Measurements from ENCODE around the gene FFAR1. TPM values are rescaled to one million over a fixed set of nuclear protein-coding genes. Genes with fewer than 3 reads are reported as not detected.
"Not testable (repeated sequence)": the region's sequence is repeated elsewhere in the genome, so short reads cannot be mapped to it uniquely, and the experiment has no call there.

Gene FFAR1
- total RNA-seq, 1 donor from 2014 or later, result not detected

DNA sequence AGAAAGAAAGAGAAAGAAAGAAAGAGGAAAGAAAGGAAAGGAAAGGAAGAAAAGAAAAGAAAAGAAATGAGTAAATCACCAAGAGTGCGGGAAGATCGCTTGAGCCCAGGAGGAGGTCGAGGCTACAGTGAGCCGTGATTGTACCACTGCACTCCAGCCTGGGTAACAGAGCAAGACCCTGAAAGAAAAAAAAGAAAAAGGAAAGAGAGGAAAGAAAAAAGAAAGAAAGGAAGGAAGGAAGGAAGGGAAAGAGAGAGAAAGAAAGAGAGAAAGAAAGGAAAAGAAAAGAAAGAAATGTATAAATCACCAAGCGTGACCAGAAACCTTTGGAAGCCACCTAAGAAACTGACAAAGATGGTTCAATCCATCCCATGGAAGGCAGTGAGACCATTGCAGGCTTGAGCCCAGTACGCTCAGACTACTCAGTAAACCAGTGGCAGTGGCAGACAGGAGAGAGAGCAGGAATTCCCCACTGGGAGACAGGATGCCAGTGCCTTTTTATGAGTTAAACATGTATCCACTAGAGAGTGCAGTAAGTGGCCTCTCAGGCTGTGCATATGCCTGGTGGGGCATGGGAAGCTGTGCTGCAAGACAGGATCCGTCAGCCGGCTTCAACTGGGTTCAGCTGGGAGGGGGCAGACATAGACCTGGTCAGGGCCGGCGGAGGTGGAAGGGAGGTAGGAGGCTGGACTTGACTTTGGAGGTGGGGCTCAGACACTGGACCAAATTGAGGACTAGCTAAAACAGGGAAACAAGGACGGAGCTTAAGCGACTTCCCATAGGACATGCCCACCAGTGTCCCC, 28.0 kb downstream of the FFAR1 start:
- intact Hi-C loops (cut with micrococcal nuclease), result no loop called here
- no peak for ATAC-seq

DNA sequence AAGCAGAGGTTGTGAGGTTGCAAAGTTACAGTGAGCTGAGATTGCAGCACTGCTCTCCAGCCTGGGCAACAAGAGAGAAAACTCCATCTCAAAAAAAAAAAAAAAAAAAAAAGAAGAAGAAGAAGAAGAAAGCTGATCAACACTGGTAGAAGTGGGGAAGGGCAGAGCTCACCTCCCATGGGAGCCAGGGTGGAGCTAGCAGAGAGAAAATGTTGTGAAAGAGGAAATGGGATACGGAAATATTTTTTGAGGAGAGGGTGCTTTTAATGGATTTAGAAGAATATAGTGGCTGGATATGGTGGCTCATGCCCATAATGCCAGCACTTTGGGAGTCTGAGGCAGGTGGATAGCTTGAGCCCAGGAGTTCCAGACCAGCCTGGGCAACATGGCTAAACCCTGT, 30.0 kb downstream of the FFAR1 start:
- intact Hi-C loops (cut with micrococcal nuclease), result no loop called here
- peak; percentile 36 for ATAC-seq
- DNase-seq, result peak; percentile 46

More for the DNA sequence above, 28.0 kb downstream of the FFAR1 start:
- no peak for DNase-seq

DNA sequence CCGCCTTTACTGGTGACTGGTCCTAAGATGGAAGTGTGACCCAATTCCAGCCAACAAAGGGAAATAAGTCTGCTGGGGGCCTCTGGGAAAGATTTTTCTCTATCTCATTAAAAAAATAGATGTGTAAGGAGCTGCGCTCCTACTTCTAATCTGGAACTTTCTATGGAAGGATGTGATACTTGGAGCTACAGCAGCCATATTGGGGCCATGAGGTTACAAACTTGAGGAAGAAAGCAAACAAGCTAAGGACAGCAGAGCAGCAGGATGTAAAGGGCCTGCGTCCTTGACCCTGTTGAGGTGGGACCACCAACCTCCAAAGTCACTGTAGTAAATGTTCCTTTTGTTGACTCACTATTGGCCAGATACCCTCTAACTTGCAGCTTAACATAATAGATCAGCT, 30.7 kb downstream of the FFAR1 start:
- DNase-seq (no peak), ATAC-seq (no peak)
- intact Hi-C loops (cut with micrococcal nuclease), result no loop called here

DNA sequence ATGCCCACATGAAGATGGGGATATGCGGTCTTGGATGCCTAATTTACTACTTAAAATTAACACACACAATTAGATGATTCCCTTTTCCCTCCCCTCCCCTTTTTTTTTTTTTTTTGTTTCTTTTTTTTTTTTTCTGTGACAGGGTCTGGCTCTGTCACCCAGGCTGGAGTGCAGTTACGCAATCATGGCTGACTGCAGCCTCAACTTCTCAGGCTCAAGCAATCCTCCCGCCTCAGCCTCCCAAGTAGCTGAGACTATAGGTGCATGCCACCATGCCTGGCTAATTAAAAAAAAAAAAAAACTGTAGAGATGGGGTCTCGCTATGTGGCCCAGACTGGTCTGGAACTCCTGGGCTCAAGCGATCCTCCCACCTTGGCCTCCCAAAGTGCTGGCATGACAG, 31.8 kb downstream of the FFAR1 start:
- ATAC-seq; intact Hi-C loops (cut with micrococcal nuclease); DNase-seq: not testable (repeated sequence)

DNA sequence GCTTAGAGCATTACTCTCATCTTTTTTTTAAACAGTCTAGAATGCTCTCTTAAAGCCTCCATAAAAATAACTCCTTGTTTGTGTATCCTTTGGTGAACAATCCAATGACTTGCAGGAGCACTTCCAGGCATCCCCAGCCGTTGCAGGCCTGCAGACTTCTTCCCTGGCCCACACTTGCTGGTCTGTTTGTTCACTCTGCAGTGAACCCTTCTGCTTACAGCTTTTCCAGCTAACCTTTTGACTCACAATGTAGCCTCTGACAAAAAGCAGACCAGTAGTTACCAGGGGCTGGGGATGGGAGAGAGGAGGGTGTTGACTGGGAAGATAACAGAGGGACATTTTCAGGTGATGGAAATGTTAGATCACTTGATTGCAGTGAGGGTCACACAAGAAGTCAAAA, 32.3 kb downstream of the FFAR1 start:
- ATAC-seq, result peak; percentile 53

DNA sequence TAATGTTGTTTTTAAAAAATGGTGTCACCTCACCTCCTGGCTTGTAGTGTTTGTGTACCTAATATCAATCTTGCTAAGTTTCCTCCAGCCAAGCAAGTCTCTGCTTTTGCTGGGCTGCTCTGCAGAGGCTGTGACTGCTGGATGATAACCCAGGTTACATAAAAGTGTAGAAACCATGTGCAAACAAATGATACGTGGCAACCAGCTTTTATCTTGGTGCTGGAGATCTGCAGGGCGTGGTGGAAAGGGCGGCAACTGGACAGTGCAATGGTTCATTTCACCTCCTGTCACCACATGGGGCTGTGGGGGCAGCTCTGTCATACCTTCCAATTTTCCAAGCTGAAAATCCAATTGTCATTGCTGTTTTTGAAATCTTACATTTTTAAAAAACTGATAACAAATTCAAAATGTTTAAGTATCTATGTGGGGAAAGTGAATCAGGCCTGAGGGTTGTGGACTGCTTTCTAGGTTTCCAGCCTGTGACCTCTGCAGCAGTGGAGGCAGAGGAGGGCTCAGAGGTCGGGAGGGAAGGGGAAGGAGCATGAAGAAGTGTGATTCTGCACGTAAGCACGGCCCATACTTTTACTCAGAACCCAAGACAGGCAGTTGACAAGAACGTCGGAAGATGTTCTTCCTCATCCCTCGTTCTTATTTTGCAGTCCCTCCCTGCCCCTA, 32.9 kb downstream of the FFAR1 start:
- intact Hi-C loops (cut with micrococcal nuclease), result no loop called here
- DNase-seq (no peak), ATAC-seq (peak; percentile 57)

More for the DNA sequence above, 32.3 kb downstream of the FFAR1 start:
- intact Hi-C loops (cut with micrococcal nuclease), result no loop called here
- no peak for DNase-seq

DNA sequence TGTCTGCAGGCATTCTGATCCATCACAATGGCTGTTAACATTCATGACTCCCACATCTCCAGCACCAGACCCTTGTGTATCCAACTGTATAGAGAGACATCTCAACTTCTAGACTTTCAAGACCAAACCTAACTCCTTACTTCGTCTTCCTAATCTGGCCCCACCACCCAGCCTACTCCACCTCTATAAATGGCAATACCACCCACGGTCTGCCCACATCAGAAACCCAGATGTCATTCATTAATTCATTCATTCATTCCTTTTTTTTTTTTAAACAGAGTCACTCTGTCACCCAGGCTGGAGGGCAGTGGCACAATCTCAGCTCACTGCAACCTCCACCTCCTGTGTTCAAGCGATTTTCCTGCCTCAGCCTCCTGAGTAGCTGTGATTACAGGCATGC, 33.6 kb downstream of the FFAR1 start:
- no peak for DNase-seq
- ATAC-seq, result no peak
- intact Hi-C loops (cut with micrococcal nuclease), result no loop called here

DNA sequence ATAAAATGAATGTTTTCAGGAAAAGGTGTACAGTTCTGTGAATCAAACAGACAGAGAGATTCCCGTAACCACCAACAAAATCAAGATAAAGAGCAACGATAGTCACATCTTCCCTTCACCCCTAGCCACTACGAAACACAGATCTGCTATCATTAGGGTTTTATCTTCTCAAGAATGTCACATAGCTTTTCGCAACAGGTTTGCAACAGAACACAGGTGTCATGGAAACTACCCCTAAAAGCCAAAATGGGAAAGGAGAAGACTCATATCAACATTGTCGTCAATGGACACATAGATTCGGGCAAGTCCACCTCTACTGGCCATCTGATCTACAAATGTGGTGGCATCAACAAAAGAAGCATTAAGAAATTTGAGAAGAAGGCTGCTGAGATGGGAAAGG, 34.2 kb downstream of the FFAR1 start:
- intact Hi-C loops (cut with micrococcal nuclease), result no loop called here
- no peak for DNase-seq
- ATAC-seq, result no peak

DNA sequence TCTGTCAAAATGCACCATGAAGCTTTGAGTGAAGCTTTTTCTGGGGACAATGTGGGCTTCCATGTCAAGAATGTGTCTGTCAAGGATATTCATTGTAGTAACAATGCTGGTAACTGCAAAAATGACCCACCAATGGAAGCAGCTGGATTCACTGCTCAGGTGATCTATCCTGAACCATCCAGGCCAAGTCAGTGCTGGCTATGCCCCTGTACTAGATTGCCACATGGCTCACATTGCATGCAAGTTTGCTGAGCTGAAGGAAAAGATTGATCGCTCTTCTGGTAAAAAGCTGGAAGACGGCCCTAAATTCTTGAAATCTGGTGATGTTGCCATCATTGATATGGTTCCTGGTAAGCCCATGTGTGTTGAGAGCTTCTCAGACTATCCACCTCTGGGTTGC, 35.8 kb downstream of the FFAR1 start:
- DNase-seq (no peak), ATAC-seq (no peak)
- intact Hi-C loops (cut with micrococcal nuclease), result no loop called here

DNA sequence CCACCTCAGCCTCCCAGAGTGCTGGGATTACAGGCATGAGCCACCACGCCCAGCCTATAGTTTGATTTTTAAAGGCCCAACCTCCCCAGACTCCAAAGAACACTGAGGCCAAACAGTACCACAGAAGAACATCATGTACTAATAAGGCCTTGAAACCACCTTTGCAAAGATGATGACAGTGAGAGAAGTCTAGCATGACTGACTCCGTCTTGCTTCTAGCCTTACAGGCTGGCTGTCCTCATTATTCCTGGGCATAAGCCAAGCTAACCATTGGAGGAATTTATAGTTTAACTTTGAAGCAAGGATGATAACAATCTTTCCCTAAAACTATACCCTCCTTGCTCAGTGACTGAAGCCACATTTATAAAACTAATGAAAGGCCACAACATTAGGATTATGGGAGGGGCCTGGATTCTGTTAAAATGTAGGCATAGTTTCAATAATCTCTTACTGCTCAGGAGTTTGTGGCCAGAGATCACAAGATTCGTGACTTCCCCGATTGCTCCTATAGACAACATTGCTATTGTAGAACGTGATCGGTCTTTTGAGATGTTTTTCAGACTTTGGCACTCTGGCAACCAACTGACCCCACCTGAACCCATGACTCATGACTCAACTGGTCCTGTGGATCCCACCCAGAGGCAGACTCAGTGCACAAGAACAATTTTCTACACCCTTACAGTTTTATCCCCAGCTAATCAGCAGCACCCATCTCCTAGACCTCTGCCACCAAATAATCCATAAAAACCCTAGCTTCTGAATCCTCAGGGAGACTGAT, 40.8 kb downstream of the FFAR1 start:
- no peak for ATAC-seq
- no peak for DNase-seq
- intact Hi-C loops (cut with micrococcal nuclease), result no loop called here

DNA sequence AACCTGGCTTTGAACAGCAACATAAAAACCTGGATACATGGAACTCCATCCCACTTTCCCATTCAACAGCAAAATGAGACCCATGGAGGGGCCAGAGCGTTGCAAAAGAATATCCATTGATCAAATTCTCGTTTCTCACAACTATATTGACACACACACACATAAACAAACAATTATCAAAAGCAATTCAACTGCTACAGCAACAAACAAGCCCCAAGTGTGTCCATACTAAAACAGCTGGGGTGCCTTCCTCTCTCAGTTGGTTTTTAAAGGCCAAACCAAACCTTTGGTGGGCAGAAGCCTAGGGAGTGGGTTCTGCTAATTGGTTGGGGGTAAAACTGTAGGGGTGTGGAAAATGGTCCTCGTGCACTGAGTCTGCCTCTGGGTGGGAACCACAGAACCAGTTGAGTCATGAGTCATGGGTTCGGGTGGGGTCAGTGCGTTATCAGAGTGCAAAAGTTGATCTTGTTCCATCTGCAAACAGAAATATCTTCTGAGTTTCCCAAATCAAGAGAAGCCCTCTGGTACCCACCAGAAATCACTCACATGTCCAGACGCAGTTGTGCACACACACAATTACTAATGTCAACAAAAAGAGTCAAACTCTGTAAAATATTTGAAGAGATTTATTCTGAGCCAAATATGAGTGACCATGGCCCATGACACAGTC, 41.6 kb downstream of the FFAR1 start:
- no peak for ATAC-seq
- no peak for DNase-seq
- intact Hi-C loops (cut with micrococcal nuclease), result no loop called here

DNA sequence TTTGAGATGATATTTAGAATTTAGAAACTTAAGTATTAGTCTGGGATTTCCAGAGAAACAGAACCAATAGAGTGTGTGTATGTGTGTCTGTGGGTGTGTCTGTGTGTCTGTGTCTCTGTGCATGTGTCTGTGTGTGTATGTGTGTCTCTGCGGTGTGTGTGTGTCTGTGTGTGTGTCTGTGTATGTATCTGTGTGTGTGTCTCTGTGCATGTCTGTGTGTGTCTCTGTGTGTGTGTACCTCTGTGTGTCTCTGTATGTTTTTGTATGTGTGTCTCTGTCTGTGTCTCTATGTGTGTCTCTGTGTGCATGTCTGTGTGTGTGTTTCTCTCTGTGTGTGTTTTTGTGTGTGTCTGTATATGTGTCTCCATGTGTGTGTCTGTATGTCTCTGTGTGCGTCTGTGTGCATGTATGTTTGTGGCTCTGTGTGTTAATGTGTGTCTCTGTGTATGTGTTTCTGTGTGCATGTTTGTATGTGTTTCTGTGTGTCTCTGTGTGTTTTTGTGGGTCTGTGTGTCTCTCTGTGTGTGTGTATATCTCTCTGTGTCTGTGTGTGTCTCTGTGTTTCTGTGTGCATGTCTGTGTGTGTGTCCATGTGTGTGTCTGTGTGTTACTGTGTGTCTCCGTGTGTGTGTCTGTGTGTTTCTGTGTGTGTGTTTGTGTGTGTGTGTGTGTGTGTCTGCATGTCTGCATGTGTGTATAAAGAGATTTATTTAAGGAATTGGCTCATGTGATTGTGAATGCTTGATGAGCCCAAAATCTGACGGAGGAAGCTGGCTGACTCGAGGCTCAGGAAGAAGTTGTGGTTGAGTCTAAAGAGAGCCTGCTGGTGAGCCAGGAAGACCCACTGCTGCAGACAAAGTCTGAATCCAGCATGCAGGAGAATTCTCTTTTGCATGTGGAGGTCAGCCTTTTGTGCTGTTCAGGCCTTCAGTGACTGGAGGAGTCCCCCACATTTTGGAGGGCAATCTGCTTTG, 45.3 kb downstream of the FFAR1 start:
- intact Hi-C loops (cut with micrococcal nuclease), result no loop called here
- no peak for DNase-seq
- ATAC-seq, result no peak

DNA sequence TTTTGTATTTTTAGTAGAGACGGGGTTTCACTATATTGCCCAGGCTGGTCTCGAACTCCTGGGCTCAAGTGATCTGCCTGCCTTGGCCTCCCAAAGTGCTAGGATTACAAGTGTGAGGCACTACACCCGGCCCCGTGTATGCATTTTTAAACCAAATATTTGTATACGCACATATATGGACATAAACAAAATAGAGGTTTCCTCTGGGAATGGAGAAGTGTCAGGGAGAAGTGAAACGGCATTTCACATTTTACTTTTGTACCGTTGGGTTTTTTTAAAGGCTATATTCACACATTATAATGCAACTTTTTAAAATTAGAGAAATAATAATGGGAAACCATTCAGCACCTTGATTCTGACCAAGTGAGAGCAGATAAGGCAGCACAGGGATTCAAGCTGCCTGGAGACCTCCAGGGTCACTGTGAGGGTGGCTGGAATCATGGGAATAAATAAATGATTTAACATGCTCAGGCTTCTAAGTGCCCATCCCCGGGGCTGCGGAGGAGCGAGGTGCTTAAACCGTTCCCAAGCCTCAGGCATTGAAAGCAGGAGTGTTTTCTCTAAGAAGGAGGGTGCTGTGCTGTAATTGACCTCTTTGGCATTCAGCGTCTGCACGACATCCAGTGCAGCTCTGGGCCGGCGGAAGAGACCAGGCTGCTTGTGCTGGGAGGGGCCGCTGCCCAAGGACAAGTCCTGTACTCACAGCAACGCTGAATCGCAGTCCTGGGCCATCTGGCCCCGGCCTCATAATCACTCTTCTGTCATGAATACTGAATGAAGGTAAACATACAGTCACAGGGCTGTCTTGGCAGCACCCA, 47.9 kb downstream of the FFAR1 start:
- DNase-seq, result peak; percentile 39
- ATAC-seq, result peak; percentile 76
- intact Hi-C loops (cut with micrococcal nuclease), result no loop called here

DNA sequence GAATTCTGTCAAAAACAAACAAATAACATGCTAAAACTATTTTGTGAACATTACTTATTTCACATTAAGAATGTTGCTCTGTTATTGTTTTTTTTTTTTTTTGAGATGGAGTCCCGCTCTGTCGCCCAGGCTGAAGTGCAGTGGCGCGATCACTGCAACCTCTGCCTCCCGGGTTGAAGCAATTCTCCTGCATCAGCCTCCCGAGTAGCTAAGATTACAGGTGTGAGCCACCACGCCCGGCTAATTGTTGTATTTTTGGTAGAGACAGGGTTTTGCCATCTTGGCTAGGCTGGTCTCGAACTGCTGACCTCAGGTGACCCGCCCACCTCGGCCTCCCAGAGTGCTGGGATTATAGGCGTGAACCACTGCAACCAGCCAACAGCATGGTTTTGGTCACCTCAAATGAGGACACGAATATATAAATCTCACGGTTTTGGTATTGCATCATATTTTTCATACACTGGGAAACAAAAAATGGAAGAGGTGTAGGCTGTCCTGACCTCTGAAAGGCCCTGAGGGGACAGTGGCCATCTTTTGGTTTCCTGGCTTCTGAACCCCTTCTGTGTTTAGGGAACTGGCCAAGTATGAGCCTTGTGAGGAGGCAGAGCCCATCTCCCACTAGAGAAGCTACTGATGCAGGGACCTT, 48.7 kb downstream of the FFAR1 start:
- DNase-seq (no peak), ATAC-seq (no peak)
- intact Hi-C loops (cut with micrococcal nuclease), result no loop called here

DNA sequence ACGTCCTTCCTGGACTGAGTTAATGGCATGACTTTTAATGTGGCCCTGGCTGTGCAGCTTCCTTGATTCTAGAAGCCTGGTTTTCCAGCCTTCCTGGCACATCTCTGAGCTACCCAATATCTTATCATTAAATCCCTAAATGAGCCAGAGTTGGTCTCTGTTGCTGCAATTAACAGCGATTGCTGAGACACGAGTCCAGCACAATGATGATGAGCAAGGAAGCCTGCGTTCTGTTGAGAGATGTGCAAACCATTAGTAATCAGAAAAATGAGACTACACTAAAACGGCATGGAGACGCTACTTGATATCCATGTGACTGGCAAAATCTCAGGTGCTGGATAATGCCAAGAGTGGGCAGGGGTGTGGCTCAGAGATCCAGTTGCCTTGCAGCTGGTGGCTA, 49.4 kb downstream of the FFAR1 start:
- no peak for DNase-seq

More for the DNA sequence above, 49.4 kb downstream of the FFAR1 start:
- ATAC-seq, result no peak
- intact Hi-C loops (cut with micrococcal nuclease), result no loop called here

Data from left ventricle myocardium superior (tissue), 1 donor.